GM12875 (cell line): Measurements from ENCODE around the gene SH2D1B.

Experiments used
- H3K4me3 ChIP-seq: one replicate; pipeline ENCODE4 v1.5.1; 2011; ENCODE audit warnings: low read depth, low read length, control low read depth
- CTCF ChIP-seq: IDR thresholded peaks from 2 replicates; pipeline ENCODE4 v1.5.1; 2011; ENCODE audit warnings: low read depth, mild to moderate bottlenecking, control low read depth, inconsistent platforms, low read length, moderate library complexity, borderline replicate concordance; ENCODE audit not compliant: insufficient read depth

SH2D1B gene

GRCh38 chr1:162380061-162380846 is 31.7 kb downstream of the SH2D1B start:
- no peak for TF ChIP-seq CTCF
- H3K4me3 ChIP-seq, result no peak overlapping the region

DNA sequence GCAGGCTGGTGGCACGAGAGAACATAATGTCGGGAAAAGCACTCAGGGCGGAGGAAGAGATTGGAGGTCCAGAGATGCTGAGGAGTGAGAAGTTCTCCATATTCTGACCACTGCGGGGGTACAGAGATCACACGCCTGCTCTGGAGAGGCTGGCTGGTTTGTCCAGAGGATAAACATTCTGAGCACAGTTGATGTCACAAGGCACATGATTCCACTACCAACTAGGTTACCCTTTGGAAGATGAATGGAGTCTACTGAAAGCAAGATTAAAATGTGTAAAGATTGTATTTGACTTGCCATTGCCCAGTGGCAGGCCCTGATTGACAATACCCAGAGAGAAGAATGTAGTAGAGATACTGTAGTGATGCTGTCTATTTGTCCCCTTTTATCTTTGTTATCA is 35.2 kb downstream of the SH2D1B start, which contains the start of gene SPATA46:
Gene SPATA46 (minus strand): TSS at position 164 of the 400 bp plus-strand sequence. CDS start 64 bp downstream, at position 100.
- TF ChIP-seq CTCF, result no peak
- no peak within 1 kb of the TSS for H3K4me3 ChIP-seq

GRCh38 chr1:162375463-162375862 is 36.5 kb downstream of the SH2D1B start:
- TF ChIP-seq CTCF, result no peak
- no peak overlapping the region for H3K4me3 ChIP-seq

DNA sequence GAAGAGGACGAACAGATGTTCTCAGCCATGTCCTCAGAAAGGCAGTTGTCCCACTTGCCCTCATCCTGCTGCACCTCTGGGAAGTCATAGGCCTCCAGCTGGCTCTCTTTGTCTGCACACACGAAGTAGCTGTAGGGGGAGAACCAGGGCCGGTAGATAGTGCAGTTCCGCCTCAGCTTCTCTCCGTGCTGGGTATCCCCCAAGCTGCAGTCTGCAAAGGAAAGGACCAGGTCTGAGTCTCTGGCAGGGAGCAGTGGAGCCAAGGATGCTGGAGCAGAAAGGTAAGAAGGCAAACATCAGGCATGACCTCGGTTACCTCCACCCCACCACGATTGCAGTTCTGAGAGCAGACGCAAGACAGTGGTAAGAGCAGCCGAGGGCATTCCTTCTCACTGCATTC is 37.5 kb downstream of the SH2D1B start:
- no peak for TF ChIP-seq CTCF
- H3K4me3 ChIP-seq, result no peak overlapping the region

- no peak for TF ChIP-seq CTCF
- H3K4me3 ChIP-seq, result no peak overlapping the region
Observed at GRCh38 chr1:162373541-162374260, 38.2 kb downstream of the SH2D1B start.

DNA sequence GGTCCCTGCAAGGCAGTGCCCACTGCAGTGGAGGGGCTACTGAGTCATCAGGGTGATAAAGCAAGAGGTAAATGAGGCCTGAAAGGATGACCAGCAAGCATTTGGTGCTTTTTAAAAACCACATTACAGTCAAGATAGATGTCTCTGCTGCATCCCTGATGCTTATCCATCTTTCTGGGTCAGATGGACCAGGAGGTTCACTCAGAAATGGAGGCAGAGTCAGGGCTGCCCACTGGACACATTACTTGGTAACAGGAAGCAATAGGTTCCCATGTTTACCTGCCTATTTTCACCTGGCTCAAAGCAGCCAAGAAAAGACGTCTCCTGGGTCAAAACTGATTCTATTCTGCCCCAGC is 38.9 kb downstream of the SH2D1B start:
- no peak overlapping the region for H3K4me3 ChIP-seq
- no peak for TF ChIP-seq CTCF
